Activated CD4-positive, alpha-beta T cell treated with anti-CD3 and anti-CD28 coated beads, Interleukin-2, amount 50 U/mL, for 24 hours (primary cell): Measurements from ENCODE around the gene PHLDB1.
"Not testable (repeated sequence)": the region's sequence is repeated elsewhere in the genome, so short reads cannot be mapped to it uniquely, and the experiment has no call there.

Experiments
- DNase-seq, 2 donors: peaks; one replicate each; pipeline ENCODE4 v3.0.0-alpha.2; 2020; ENCODE audit warnings: low read depth in 1 of 2, low spot score in 1 of 2

PHLDB1 gene

DNA sequence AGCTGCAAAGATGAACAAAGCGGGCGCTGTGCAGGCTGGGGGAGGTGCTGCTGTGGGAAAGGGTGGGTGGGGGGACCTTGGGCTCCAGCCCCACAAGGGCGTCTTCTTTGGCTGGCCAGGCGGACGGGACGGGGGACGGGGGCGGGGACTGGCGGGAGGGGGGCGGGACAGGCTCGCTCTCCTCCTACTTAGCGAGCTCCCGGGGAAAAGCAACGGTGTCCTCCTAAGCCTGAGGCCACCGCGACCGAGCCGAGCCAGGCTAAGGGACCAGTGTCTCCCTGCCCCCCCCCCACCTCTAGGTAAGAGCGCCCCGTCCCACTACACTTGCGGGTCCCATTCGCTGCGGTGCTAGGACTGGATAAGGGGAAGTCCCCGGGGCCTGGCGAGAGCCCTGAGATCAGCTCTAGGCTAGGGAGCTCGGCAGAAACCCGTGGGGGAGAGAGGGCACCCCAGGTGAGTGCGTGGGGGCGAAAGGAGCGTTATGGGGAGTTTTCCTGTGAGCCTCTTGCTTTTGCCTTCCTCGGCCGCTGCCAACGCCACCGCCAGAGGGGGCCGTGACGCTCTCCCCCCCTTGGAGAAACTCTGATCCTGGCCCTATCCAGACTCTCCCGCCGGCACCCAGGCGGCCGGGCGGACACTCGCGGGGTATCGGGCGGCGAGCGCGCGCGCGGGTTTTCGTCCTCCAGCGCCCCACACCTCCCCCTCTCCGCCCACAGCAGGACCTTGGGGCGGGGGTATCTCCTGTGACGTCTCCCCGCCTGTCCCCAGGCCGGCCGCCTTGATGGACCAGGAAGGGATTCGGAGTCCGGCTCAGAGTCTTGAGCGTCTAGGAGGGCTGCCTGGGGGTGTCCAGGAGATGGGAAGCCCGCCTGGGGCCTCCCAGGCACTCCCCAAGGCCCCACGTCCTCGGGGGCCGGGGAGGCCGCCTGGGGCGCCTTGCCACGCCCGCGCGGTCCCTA is at the start of gene PHLDB1:
TSS of gene PHLDB1 (plus strand) at position 215 of the 959 bp plus-strand sequence. CDS start 6,222 bp downstream, outside the sequence.
- DNase-seq = peak in 1 of 2 donors; percentile 16

DNA sequence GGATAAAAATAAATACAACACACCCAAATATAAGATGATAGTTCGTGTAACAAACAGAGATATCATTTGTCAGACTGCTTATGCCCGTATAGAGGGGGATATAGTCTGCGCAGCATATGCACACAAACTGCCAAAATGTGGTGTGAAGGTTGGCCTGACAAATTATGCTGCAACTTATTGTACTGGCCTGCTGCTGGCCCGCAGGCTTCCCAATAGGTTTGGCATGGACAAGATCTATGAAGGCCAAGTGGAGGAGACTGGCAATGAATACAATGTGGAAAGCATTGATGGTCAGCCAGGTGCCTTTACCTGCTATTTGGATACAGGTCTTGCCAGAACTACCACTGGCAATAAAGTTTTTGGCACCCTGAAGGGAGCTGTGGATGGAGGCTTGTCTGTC is 46.6 kb upstream of the PHLDB1 start:
- no peak for DNase-seq

DNA sequence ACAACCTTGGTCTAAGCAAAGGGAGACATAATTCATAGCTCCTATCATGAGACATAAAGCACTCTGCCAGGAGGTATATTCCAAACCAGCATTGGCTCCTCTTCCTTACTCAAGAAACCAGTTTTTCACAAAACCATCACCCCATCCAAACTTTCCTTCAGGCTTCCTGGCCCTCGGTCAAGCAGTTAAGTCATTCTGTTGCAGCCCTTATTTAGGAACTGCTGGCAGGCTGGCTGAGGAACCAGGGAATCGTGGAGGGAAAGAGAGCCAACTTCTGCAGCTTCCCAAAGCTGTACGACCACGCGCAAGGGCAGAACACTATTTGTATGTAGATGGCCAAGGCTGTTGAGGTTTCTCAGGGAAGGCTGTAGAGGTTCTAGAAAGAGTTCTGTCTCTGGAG is 42.4 kb upstream of the PHLDB1 start:
- no peak for DNase-seq

DNA sequence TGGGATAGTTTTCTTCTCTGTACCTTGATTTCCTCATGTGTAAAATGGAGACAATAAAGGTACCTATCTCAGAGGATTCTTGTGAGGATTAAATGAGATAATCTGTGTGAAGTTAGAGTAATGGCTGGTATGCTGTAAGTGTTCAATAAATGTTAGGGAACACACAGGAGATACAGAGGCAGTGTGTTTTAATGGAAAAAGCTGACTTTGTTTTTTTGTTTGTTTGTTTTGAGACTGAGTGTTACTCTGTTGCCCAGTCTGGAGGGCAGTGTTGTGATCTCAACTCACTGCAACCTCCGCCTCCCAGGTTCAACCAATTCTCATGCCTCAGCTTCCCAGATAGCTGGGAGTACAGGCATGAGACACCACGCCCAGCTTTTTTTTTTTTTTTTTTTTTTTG is 37.7 kb upstream of the PHLDB1 start:
- DNase-seq = no peak

DNA sequence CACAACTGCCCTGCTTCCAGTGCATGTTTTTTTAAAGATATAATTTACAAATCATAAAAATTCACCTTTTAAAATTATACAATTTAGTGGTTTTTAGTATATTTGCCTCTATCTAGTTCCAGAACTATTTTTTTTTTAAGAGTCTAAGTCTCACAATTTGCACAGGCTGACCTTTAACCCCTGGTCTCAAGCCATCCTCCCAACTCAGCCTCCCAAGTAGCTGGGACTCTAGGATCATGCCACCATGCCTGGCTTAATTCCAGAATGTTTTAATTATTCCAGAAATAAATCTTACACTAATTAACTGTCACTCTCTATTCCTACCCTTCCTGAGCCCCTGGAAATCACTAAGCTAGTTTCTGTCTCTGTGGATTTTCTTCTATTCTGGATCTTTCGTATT is 36.6 kb upstream of the PHLDB1 start:
- no peak for DNase-seq

DNA sequence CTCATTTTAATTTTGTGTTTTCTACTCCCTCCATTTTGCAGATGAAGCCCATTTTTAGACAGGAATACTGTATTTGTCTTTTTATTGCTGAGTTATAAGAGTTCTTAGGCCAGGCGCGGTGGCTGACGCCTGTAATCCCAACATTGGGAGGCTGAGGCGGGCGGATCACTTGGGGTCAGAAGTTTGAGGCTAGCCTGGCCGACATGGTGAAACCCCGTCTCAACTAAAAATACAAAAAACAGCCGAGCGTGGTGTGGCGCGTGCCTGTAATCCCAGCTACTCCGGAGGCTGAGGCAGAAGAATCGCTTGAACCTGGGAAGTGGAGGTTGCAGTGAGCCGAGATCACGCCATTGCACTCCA is 35.7 kb upstream of the PHLDB1 start:
- DNase-seq = not testable (repeated sequence)

DNA sequence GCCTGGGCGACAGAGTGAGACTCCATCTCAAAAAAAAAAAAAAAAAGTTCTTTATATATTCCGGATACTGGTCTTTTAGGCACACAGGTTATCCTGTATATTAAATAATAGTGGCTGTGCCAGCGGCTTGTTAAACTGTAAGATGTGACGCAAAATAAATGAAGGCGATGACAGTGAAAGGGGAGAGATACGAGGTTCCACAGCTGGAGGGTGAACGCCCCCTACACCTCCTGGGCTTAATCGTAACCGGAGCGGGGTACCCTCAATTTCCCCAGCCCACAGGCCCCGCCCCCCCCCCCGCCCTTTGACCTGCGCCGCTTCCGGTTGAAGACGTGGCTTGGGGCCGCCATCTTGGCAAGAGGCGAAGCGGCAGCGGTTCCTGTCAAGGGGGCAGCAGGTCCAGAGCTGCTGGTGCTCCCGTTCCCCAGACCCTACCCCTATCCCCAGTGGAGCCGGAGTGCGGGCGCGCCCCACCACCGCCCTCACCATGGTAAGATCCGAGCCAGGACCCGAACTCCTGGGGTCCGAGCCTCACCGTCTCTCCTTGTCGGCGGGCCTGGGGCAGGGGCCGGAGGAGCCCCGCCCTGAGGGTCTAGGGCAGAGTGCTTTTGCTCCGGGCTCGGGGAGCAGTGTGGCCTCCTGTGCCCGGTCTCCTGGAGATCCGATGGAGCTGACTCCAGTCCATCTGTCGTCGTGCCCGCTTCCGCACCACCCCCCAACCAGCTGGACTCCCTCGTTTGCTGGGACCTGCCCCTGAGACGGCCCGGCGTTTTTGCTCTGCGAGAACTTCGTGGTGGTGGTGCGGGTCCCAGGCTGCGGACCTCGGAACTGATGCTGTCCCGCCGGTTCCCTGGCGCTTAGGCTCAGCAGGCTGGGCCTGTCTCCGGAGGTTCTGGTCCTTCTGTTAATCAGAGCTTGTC is 35.1 kb upstream of the PHLDB1 start, which contains the start of gene ARCN1:
TSS of gene ARCN1 (plus strand) at position 349 of the 920 bp plus-strand sequence. CDS start at position 488, 139 bp downstream.
- peak; percentile 62 to 71 for DNase-seq

DNA sequence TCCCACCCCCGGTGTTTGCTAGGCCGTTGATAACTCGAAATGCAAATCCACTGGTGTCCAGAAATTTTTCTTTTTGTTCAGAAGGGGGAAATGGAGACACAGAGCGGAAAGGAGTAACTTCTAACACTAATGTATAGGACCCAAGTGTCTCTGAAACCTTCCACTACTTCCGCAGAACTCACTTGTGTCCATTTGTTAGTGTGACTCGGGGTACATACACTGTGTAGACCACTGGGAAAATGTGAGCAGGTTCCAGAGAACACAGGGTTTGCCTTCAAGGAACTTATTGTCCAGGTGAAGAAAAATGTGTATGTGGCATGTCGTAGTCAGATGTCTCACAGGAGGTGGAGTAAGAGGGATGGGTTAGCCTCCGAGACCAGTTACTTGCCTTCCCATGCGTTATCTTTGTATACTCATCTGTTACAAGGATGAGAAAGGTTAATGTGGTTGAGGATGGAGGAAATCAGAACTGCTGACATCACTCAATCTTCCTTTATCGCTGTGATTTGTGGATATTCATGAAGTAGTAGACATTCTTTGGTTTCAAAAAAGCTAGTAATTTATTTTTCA is 34.3 kb upstream of the PHLDB1 start:
- DNase-seq = peak in 1 of 2 donors; percentile 30

DNA sequence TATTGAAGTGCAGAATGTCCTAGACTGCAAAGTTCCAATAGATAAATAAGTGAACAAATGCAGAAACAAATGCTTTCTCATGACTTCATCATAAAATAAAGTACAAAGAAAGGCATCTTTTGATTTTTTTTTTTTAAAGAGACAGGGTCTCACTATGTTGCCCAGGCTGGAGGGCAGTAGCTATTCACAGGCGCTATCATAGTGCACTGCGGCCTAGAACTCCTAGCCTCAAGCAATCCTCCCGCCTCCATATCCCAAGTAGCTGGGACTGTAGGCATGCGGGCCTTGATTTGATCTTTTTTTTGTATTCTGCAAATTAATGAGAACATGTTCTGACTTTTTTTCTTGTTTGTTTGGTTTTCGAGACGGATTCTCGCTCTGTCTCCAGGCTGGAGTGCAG is 32.8 kb upstream of the PHLDB1 start:
- DNase-seq = no peak

DNA sequence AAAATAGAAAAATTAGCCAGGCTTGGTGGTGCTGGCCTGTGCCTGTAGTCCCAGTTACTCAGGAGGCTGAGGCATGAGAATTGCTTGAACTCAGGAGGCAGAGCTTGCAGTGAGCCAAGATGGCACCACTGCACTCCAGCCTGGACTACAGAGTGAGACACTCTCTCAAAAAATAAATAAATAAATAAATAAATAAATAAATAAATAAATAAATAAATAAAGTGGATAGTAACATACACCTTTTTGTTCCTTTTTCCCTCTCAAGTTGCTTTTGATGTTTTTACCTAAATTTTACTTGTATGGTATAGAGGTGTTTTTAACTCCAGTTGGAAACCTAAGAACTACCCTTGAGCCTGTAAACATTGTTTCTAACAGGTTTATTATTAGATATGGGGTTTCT is 29.4 kb upstream of the PHLDB1 start:
- DNase-seq = not testable (repeated sequence)

DNA sequence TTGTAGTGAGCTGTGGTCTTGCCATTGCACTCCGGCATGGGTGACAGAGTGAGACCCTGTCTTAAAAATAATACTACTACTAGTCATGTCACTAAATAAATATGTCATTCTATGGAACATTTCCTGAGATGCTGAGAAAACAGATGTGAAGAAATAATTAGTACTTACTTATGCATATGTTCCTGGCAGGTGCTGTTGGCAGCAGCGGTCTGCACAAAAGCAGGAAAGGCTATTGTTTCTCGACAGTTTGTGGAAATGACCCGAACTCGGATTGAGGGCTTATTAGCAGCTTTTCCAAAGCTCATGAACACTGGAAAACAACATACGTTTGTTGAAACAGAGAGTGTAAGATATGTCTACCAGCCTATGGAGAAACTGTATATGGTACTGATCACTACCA is 26.4 kb upstream of the PHLDB1 start:
- DNase-seq = no peak

DNA sequence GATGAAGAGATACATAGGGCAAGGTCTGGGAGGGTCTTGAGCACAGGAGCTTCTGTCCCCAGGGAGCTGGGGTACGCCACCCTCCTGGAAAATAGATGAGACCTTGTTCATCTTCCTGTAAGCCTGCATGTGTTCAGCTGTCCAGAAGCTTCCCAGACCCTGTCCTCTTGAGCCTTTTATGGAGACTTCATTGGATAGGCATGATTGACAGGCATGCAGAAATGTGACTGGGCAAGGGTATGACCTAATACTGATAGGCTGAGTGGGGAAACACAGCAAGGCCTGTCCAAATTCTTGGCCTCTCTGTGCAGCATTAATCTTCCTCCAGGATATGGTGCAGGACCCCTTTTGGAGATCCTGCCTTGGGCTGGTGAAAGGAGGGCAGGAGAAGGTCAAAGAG is 19.5 kb upstream of the PHLDB1 start:
- no peak for DNase-seq

DNA sequence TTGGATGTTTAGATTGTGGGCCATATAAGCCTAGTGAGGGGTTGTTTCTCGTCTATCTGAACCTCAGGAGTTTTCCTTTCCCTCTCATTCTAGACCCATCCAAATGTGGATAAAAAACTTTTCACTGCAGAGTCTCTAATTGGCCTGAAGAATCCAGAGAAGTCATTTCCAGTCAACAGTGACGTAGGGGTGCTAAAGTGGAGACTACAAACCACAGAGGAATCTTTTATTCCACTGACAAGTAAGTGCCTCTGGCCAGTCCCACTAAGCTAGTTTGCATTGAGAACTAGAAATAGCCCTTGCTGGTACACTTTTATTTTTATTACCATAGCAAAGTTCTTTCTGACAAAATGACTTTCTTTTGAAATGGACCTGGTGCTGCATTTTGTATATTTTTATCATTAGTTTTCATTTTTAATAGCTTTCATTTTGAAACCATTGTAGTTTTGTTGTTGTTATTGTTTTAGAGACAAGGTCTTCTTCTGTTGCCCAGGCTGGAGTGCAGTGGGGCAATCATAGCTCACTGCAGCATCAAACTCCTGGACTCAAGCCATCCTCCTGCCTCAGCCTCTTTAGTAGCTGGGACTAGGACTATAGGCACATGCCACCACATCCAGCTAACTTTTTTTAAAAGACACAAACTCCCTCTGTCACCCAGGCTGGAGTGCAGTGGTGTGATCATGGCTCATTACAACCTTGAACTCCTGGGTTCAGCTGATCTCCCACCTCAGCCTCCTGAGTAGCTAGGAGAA is 14.6 kb upstream of the PHLDB1 start:
- no peak for DNase-seq

DNA sequence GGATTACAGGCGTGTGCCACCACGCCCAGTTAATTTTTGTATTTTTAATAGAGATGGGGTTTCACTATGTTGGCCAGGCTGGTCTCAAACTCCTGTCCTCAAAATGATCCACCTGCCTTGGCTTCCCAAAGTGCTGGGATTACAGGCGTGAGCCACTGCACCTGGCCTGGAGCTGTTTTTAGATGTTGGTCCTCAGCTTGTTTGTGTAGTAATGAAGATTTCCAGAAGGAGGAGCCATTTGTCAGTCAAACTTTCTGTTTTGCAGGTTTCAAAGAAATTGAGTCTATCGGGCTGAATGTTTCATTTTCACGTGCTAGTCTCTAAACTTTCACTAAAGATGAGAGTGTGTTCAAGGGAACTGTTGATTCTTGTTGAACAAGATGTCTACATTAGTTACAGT is 12.4 kb upstream of the PHLDB1 start:
- not testable (repeated sequence) for DNase-seq

DNA sequence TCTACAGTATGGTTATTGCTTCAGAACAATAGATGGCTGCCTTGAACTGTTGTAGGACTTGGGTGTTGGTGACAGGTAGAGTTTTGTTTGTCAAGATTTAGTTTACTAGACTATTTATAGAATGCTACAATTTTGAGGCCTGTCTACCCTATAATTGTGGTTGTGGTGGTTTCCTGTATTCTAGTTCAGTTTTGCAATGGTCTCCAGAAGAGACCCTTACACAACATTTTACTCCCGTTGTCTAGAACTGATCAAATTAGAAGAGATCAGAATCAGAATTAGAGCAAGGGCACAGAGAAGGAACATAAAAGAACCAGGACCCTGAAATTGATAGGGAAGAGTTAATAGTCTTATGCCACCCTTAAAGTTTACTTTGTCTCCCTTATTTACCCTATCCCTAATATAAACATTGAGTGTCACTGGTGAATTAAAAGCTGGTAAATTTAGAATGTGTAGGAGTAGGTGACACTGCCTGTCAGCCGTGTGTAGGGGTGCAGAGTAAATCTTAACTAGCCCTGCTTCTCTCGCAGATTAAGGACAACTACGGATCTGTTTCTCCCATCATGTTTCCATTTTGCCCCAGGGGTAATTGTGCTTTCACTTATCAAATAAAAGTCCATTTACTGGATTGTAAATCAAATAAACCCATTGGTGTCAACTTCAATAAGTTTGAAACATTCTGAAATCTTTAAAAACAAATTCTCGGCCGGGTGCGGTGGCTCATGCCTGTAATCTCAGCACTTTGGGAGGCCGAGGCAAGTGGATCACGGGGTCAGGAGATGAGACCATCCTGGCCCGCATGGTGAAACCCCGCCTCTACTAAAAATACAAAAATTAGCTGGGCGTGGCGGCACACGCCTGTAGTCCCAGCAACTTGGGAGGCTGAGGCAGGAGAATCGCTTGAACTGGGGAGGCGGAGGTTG is 10.9 kb upstream of the PHLDB1 start:
- DNase-seq = no peak

DNA sequence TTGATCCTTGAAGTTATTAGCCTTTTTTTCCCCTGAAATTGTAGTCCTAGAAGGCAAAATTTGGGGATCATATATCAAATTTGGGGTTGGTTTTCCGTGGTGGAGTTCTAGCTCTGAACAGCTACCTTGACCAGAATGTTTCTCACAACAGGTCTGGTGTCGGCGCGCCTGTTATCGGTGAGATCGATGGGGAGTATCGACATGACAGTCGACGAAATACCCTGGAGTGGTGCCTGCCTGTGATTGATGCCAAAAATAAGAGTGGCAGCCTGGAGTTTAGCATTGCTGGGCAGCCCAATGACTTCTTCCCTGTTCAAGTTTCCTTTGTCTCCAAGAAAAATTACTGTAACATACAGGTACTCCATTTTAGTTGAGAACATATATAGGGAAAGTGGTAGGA is 9.9 kb upstream of the PHLDB1 start:
- DNase-seq = no peak

DNA sequence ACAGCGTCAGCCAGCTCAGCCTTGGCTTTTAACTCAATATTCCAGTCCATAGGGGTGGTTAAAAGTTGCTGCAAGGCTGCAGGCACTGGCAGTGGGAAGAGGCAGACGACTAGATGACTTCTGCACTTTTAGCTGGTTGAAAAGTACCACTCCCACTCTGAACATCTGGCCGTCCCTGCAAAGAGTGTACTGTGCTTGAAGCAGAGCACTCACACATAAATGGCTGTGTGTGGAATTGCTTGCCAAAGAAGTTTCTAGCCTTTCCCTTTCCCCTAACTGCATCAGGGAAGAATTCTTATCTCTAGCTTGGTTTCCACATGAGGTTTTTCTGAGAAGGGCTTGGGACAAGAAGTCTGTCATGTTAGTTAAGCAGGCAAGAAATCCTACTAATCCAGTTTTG is 5.1 kb upstream of the PHLDB1 start:
- DNase-seq = no peak

DNA sequence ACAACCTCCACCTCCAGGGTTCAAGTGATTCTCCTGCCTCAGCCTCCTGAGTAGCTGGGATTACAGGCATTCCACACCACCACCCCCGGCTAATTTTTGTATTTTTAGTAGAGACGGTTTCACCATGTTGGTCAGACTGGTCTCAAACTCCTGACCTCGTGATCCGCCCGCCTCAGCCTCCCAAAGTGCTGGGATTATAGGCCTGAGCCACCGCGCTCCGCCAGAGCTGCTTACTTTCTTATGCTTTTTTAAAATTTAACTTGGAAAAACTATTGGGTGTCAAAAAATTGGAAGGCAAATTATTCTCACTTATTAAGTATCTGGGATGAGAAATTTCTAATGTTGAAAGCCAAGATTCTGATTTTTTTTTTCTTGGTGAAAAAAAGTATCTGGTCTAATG is 3.7 kb upstream of the PHLDB1 start:
- DNase-seq = not testable (repeated sequence)

DNA sequence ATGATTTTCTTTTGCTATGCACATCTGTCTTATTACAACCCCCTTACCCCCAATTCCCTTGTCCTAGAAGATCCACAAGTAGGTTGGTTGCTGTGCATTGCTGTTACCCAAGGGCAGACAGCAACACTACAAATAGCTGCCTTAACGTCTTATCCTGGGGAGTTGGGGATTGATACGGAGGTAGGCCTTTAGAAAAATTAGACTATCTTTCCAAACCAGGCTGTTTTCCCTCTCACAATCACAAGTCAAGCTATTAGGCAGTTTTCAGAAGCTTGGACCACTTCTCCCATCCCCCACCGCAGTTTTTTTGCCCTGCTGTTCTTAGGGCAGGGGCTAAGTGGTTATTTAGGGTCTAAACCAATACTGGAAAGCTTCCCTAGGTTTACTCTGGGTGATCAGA is 2.8 kb upstream of the PHLDB1 start:
- DNase-seq = no peak
